Uterus (tissue), 4 donors: ENCODE results near the gene LEF1. TPM values are rescaled to one million over a fixed set of nuclear protein-coding genes. Genes with fewer than 3 reads are reported as not detected.

Experiments used
- DNase-seq, 2 donors: peaks; one replicate each; pipeline ENCODE4 v3.0.0-alpha.2; 2019 to 2020
- H3K27ac ChIP-seq, 2 donors: fragments of 200-600 bp; sonication (generic); 1 replicate in 1 of 2; 2 replicates in 1 of 2; pipeline ENCODE4 v1.5.1; 2016 to 2018
- H3K27me3 ChIP-seq, 2 donors: fragments of 200-600 bp; sonication (generic); one replicate each; pipeline ENCODE4 v1.5.1; 2018 to 2019; ENCODE audit warnings: control low read depth in 1 of 2
- H3K36me3 ChIP-seq, 2 donors: fragments of 200-600 bp; sonication (generic); one replicate each; pipeline ENCODE4 v1.5.1; 2019; ENCODE audit warnings: control low read depth in 1 of 2
- H3K4me1 ChIP-seq, 2 donors: fragments of 200-600 bp; sonication (generic); one replicate each; pipeline ENCODE4 v1.5.1; 2018 to 2019; ENCODE audit warnings: control low read depth in 1 of 2
- H3K4me3 ChIP-seq, 2 donors: fragments of 200-600 bp; sonication (generic); 1 replicate in 1 of 2; 2 replicates in 1 of 2; pipeline ENCODE4 v1.5.1; 2018 to 2019; ENCODE audit warnings: mild to moderate bottlenecking in 1 of 2
- H3K9me3 ChIP-seq, 2 donors: fragments of 200-600 bp; sonication (generic); one replicate each; pipeline ENCODE4 v1.5.1; 2019; ENCODE audit warnings: control low read depth in 1 of 2
- CTCF ChIP-seq, 4 experiments: fragments of 200-600 bp in 2 of 4; fragments of 450-650 bp in 2 of 4; sonication (generic) in 2 of 4; IDR thresholded peaks; one replicate each; pipeline ENCODE4 v1.5.1; 2016 to 2019; ENCODE audit warnings: antibody characterized with exemption in 4 of 4, mild to moderate bottlenecking in 2 of 4, moderate library complexity in 1 of 4
- POLR2A ChIP-seq, 2 donors: fragments of 450-650 bp; IDR thresholded peaks; one replicate each; pipeline ENCODE4 v1.6.1; 2016; ENCODE audit warnings: antibody characterized with exemption in 2 of 2, mild to moderate bottlenecking in 1 of 2, moderate library complexity in 1 of 2
- intact Hi-C: fragments of 100-400 bp; cut with DNase I; formaldehyde crosslinking; loops from one replicate; pipeline ENCODE4 v1.15.1; 2023; ENCODE audit warnings: low total_unique reads
- total RNA-seq, 4 donors: library from RNA; depleted of rRNA in 3 of 4; stranded (reverse); fragments of >200 nt in 3 of 4; gene quantifications; one replicate each; pipeline versions ENCODE4 v1.1.0 to v1.2.4, GENCODE V29; 2014 to 2023
- donor health status: DM: yes; HTN: yes; CAD: no.

LEF1 gene
- total RNA-seq, 4 donors from 2014 or later, result 27.4 to 49.7 (median 43.7) TPM

- no peak for TF ChIP-seq CTCF (IDR thresholded peaks at IDR 0.05)
- no peak for TF ChIP-seq POLR2A (IDR thresholded peaks at IDR 0.05)
- Histone ChIP-seq H3K27me3 (no peaks in the 10 kb centered on the region), H3K36me3 (no peaks in the 10 kb centered on the region), H3K27ac (no peak overlapping the region), H3K4me1 (no peaks in the 10 kb centered on the region), H3K9me3 (no peaks in the 10 kb centered on the region), H3K4me3 (no peak overlapping the region)
- intact Hi-C loops, result no loop called here
- no peak for DNase-seq
These were observed 53.6 kb downstream of the LEF1 start for GRCh38 chr4:108115168-108115526.

- Histone ChIP-seq H3K27ac (no peak overlapping the region), H3K27me3 (no peaks in the 10 kb centered on the region), H3K36me3 (no peaks in the 10 kb centered on the region), H3K4me3 (no peak overlapping the region), H3K9me3 (no peaks in the 10 kb centered on the region), H3K4me1 (no peaks in the 10 kb centered on the region)
- no peak for DNase-seq
- intact Hi-C loops, result no loop called here
- TF ChIP-seq POLR2A (IDR thresholded peaks at IDR 0.05), result no peak
- TF ChIP-seq CTCF (IDR thresholded peaks at IDR 0.05), result no peak
These were observed 54.2 kb downstream of the LEF1 start for GRCh38 chr4:108114503-108114902.

GRCh38 chr4:108113229-108113628 lies 55.5 kb downstream of the LEF1 start:
- no peak overlapping the region for H3K27ac ChIP-seq
- H3K36me3 ChIP-seq, result no peaks in the 10 kb centered on the region
- no peaks in the 10 kb centered on the region for H3K4me1 ChIP-seq
- DNase-seq, result no peak
- intact Hi-C loops, result no loop called here
- no peaks in the 10 kb centered on the region for H3K27me3 ChIP-seq
- no peak overlapping the region for H3K4me3 ChIP-seq
- no peak for TF ChIP-seq CTCF (IDR thresholded peaks at IDR 0.05)
- no peaks in the 10 kb centered on the region for H3K9me3 ChIP-seq

GRCh38 chr4:108111781-108112180 lies 57.0 kb downstream of the LEF1 start:
- DNase-seq, result no peak
- Histone ChIP-seq H3K36me3 (no peaks in the 10 kb centered on the region), H3K4me1 (no peaks in the 10 kb centered on the region), H3K4me3 (no peak overlapping the region), H3K27me3 (no peaks in the 10 kb centered on the region), H3K9me3 (no peaks in the 10 kb centered on the region), H3K27ac (no peak overlapping the region)
- intact Hi-C loops, result no loop called here
- no peak for TF ChIP-seq POLR2A (IDR thresholded peaks at IDR 0.05)
- TF ChIP-seq CTCF (IDR thresholded peaks at IDR 0.05), result no peak

GRCh38 chr4:108110450-108110849 lies 58.3 kb downstream of the LEF1 start:
- Histone ChIP-seq H3K9me3 (no peaks in the 10 kb centered on the region), H3K4me1 (no peaks in the 10 kb centered on the region), H3K36me3 (no peaks in the 10 kb centered on the region), H3K27ac (no peak overlapping the region), H3K27me3 (no peaks in the 10 kb centered on the region), H3K4me3 (no peak overlapping the region)
- intact Hi-C loops, result no loop called here
- TF ChIP-seq CTCF (IDR thresholded peaks at IDR 0.05) (no peak), POLR2A (IDR thresholded peaks at IDR 0.05) (no peak)
- DNase-seq, result no peak
